Measurements from ENCODE around the gene LIMS1. TPM values are rescaled to one million over a fixed set of nuclear protein-coding genes. Genes with fewer than 3 reads are reported as not detected.

The LIMS1 gene, protein sequence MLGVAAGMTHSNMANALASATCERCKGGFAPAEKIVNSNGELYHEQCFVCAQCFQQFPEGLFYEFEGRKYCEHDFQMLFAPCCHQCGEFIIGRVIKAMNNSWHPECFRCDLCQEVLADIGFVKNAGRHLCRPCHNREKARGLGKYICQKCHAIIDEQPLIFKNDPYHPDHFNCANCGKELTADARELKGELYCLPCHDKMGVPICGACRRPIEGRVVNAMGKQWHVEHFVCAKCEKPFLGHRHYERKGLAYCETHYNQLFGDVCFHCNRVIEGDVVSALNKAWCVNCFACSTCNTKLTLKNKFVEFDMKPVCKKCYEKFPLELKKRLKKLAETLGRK
- total RNA-seq: 100 to 1,000 TPM in 2 of 4 donors, 10 to 100 TPM in 2; 37.4 to 357 (median 112) TPM

DNA sequence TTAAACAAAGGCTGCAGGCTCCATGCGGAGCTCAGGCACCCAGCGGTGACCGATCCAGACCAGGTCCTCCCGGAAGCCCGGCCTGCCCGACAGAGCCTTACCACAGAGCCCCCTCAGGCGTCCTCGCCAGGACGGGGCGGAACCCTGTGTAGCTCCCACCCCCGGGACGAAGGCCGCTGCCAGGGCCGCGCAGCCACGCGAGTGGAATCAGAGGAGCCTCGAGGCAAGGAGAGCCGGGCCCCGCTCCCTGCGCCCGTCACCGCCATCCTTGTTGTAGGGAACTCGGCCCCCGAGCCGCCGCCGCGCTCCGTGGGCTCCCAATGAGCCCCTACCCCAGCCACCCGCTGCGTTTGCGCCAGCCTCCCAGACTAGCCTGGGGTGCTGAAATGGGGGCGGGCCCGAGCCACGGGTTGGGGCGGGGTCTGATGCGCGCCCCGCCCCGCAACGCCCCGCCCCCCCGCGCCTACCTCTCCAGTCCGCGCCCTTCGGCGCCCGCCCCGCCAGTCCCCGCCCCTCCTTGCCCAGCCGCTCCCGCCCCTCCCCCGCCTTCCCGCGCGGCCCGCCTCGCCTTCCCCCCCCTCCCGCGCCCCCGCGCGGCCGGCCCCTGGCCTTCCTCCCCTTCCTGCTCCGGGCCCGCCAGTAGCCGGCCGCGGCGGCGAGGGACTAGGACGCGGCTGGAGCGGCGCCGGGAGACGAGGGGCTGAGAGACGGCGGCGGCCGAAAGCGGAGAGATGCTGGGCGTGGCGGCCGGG lies at the start of gene LIMS1:
TSS of gene LIMS1 (plus strand) at position 639 of the 752 bp plus-strand sequence. CDS start at position 732, 93 bp downstream.
- no peaks in the 10 kb centered on the region for H3K27me3 ChIP-seq

DNA sequence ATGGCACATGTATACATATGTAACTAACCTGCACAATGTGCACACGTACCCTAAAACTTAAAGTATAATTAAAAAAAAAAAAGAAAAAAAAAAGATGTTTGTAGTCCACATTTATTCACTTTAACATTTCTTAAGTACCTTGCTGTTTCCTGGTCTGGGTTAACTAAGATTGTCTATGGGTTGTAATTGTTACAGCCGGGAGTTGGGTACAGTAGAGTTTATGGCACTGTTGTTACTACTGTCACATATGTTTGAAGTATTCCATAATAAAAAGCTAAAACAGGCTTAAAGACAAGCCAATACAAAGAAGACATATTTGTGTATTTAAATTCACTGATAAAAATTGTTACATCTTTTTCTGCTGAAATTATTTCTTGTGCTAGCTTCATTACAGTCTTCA lies 49.0 kb upstream of the LIMS1 start:
- Histone ChIP-seq H3K9me3 (no peaks in the 10 kb centered on the region), H3K27ac (no peak overlapping the region), H3K27me3 (no peaks in the 10 kb centered on the region), H3K36me3 (peaks cover 0 to 2% of the 10 kb centered on the region in 2 donors), H3K4me1 (no peaks in the 10 kb centered on the region), H3K4me3 (no peak overlapping the region)
- intact Hi-C loops (cut with DNase I; ENCODE audit: low total_unique reads): no loop called here
- TF ChIP-seq, protein P1, sequence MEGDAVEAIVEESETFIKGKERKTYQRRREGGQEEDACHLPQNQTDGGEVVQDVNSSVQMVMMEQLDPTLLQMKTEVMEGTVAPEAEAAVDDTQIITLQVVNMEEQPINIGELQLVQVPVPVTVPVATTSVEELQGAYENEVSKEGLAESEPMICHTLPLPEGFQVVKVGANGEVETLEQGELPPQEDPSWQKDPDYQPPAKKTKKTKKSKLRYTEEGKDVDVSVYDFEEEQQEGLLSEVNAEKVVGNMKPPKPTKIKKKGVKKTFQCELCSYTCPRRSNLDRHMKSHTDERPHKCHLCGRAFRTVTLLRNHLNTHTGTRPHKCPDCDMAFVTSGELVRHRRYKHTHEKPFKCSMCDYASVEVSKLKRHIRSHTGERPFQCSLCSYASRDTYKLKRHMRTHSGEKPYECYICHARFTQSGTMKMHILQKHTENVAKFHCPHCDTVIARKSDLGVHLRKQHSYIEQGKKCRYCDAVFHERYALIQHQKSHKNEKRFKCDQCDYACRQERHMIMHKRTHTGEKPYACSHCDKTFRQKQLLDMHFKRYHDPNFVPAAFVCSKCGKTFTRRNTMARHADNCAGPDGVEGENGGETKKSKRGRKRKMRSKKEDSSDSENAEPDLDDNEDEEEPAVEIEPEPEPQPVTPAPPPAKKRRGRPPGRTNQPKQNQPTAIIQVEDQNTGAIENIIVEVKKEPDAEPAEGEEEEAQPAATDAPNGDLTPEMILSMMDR (IDR thresholded peaks at IDR 0.05): no peak
- TF ChIP-seq POLR2A (IDR thresholded peaks at IDR 0.05): no peak
- no peak for DNase-seq

More for the DNA sequence above, at the start of gene LIMS1:
- Histone ChIP-seq H3K9me3 (no peaks in the 10 kb centered on the region), H3K4me3 (peak within 1 kb of the TSS; percentile 81 to 86), H3K4me1 (peaks cover 4 to 7% of the 10 kb centered on the region in 2 donors), H3K36me3 (no peaks in the 10 kb centered on the region), H3K27ac (peak within 1 kb of the TSS; percentile 92 to 94)
- peak; percentile 59 to 92 for TF ChIP-seq POLR2A (IDR thresholded peaks at IDR 0.05)
- TF ChIP-seq, protein P1 (IDR thresholded peaks at IDR 0.05): peak in 1 of 4 experiments; percentile 12
- DNase-seq: peak; percentile 90 to 93
- intact Hi-C loops (cut with DNase I; ENCODE audit: low total_unique reads): no loop called here

DNA sequence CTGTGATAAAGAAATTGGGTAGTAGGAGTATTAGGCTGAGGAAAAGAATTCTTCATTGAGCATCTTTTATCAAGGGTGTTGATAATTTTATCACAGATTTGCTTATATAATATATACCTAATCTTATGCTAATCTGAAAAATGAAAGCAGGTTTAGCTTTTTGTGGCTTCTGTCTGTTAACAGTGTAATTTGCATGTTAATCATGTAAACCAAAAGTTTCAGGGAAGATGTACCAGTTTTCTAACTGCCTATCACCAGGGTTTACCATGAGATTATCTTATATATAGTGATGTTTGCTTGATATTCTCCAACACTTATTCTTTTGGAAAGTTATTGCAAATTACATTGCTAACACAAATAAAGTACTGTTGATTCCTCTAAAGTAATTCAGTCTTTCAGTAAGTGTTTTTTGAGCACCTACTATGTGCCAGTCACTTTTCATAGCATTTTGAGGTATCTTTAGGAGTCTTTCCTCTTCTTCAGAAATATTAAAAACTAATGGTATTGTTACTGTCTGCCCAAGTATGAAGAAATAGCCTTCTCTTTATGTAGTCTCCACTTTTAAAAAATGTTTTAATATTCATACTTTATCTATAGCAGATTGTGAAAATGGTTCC lies 43.7 kb upstream of the LIMS1 start:
- DNase-seq: no peak
- Histone ChIP-seq H3K9me3 (no peaks in the 10 kb centered on the region), H3K27me3 (no peaks in the 10 kb centered on the region), H3K4me1 (no peaks in the 10 kb centered on the region), H3K4me3 (no peak overlapping the region), H3K27ac (no peak overlapping the region), H3K36me3 (peaks cover 0 to 7% of the 10 kb centered on the region in 2 donors)
- no peak for TF ChIP-seq POLR2A (IDR thresholded peaks at IDR 0.05)
- TF ChIP-seq, protein P1 (IDR thresholded peaks at IDR 0.05): no peak
- intact Hi-C loops (cut with DNase I; ENCODE audit: low total_unique reads): no loop called here

DNA sequence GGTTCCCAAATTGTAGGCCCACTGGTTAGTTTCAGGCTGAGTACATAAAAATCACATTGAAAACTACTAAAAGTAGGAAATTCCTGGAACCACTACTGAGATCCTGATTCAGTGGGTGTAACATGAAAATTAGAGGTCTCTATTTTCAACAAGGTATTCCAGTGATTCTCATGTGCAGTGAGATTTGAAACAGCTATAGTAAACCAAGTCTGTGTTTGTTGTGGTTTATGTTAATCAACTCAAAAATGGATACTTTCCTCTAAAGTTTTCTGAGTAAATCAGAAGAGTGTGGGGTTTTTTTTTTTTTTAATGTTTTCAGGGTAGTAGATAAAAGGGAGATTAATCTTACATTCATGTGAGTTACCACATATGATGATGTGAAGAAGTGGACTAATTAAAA lies 42.4 kb upstream of the LIMS1 start:
- no peak overlapping the region for H3K4me3 ChIP-seq
- TF ChIP-seq POLR2A (IDR thresholded peaks at IDR 0.05): no peak
- TF ChIP-seq, protein P1 (IDR thresholded peaks at IDR 0.05): no peak
- peaks cover 0 to 4% of the 10 kb centered on the region in 2 donors for H3K36me3 ChIP-seq

More for the DNA sequence above, 42.4 kb upstream of the LIMS1 start:
- Histone ChIP-seq H3K27me3 (no peaks in the 10 kb centered on the region), H3K4me1 (no peaks in the 10 kb centered on the region), H3K9me3 (no peaks in the 10 kb centered on the region), H3K27ac (no peak overlapping the region)
- DNase-seq: no peak
- intact Hi-C loops (cut with DNase I; ENCODE audit: low total_unique reads): no loop called here
